Measurements from ENCODE around the gene HS3ST3A1. TPM values are rescaled to one million over a fixed set of nuclear protein-coding genes. Genes with fewer than 3 reads are reported as not detected.

Gene HS3ST3A1
- total RNA-seq, 1 donor from 2014 or later, result 0.16 TPM

GRCh38 chr17:13491491-13491890 is 110.2 kb downstream of the HS3ST3A1 start:
- no peak for DNase-seq

- no peak for DNase-seq
Observed at GRCh38 chr17:13490906-13491482, 110.7 kb downstream of the HS3ST3A1 start.

GRCh38 chr17:13490427-13490826 is 111.3 kb downstream of the HS3ST3A1 start:
- DNase-seq, result no peak

DNA sequence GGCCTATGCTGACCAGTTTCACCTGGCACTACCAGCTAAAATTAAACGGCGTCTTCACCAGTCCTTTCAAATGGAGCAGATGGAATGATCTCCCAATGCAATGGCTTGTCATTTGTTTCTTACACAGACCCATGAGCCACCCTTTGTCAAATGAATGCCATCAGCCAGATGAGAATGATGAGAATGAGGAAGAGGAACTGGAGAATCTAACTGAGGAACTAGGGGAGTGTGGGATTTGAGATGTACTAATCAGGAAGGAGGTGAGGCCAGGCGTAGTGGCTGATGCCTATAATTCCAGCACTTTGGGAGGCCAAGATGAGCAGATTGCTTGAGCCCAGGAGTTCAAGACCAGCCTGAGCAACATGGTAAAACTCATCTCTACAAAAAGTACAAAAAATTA is 116.4 kb downstream of the HS3ST3A1 start:
- no peak for DNase-seq

GRCh38 chr17:13484020-13484419 is 117.7 kb downstream of the HS3ST3A1 start:
- no peak for DNase-seq

DNA sequence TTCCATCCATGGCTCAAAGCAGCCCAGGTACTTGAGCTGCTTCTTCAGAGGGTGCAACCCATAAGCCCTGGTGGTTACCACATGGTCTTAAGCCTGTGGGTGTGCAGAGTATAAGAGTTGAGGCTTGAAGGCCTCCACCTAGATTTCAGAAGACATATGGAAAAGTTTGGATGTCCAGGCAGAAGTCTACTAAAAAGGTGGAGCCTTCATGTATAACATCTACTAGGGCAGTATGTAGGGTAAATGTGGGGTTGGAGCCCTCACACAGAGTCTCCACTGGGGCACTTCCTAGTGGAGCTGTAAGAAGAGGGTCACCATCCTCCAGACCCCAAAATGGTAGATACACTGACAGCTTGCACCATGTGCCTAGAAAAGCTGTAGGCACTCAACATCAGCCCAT is 120.9 kb downstream of the HS3ST3A1 start:
- no peak for DNase-seq

- DNase-seq, result no peak
Observed at GRCh38 chr17:13478326-13478830, 123.4 kb downstream of the HS3ST3A1 start.

DNA sequence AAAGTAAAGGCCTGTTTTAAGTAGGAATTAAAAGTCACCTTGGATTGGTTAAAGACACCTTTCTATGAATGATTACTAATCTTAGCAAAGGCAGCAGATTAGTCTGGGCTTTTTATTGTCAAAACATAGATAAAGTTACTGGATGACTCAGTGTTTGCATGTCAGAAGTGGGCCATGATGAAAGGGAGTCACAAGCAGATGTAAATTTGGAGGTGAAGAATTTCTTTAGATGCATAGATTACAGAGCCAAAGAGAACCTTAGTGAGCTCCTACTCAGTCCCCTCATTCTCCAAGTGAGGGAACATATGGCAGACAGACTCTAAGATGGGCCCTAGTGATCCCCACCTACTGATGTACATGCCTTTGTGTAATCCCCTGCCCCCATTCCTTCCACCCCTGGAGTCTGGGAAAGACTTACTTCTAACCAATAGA is 124.5 kb downstream of the HS3ST3A1 start:
- DNase-seq, result no peak

- no peak for DNase-seq
Observed at GRCh38 chr17:13476720-13477119, 125.0 kb downstream of the HS3ST3A1 start.

GRCh38 chr17:13475574-13476223 is 126.0 kb downstream of the HS3ST3A1 start:
- no peak for DNase-seq

DNA sequence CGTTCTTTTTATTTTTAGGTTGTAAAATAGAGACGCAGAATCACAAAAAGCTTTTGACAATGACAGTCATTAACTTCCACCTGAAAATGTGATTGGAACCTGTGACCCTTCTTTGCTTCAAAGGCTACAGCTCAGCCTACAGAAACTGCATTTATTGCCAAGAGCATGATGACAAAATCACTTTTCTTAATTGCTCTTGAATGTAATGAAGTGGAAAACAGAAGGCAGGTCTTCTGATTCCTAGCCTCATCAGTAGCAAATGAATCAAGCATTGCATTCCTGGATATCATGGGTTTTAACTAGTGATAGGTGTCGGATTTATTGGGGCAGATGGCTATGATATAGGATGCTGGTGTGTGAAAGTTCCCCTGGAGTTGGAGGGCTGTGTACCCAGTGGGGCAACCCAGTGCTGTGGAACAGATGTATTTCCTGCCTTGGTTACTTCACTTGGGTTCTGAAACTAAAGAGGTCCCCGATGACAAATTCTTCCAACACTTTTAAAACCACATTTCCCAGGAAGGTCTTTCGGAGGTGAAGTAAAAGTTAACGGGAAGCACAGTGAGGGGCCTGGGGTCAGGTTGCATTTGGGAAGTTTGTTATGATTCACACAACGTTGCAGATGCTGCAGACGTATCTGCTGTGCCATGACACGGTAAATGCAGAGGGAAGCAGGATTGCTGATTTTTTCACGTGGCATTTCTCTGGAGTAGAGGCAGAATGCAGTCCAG is 127.5 kb downstream of the HS3ST3A1 start:
- no peak for DNase-seq

DNA sequence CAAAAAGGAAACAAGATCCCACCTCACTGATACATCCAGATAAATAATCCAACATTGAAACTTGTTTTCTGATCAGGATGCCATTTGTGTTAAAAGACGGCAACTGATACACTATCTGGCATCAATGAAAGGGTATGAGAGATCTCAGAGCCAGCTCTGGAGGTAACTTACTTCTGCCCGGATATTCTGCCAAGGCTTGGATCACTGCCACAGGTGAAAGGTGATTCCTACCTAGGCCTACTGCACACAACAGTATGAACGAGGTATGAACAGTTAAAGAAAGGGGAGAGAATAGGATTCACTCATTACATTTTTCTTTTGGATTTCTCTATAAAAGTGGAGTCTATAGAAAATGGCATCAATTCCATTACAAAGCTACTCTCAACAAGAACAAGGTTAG is 136.1 kb downstream of the HS3ST3A1 start:
- DNase-seq, result no peak

DNA sequence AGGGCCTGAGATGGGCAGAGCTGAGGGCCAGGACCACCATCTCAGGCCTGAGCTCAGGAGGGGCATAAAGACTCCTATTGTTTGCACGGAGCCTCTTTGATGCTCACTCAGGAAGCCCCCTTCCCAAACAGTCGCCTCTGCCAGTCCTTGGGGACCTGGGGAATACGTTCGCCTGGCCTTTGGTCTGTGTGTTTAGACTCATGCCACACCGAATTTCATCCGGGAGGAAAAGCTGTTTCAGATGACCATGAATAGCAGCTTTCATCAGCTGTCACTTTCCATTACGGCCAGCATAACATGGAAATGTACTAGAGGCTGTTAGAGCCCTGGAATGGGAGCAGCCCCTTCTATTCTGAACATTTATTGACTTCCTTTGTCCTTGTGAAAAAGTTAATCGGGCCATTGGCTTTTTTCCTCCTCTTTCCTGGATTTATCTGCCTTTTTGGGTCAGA is 139.0 kb downstream of the HS3ST3A1 start:
- DNase-seq, result no peak

DNA sequence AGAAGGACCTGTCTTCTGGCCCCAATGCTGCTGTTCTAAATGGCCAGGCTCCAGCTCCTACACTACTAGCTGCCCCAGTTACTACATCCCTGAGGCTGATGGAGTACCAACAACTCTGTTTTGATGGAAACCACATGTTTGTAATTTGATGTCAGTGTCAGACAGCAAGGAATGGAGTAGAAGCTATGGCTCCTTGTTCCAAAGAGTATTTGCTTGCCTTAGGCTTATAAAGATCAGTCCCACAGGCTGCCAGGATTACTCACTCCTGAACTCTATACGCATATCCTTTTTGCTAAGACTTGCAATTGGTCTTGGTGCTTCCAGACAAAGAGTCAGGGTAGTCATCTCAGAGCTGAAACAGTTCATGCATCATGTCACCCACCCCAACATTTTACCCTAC is 139.6 kb downstream of the HS3ST3A1 start:
- no peak for DNase-seq

DNA sequence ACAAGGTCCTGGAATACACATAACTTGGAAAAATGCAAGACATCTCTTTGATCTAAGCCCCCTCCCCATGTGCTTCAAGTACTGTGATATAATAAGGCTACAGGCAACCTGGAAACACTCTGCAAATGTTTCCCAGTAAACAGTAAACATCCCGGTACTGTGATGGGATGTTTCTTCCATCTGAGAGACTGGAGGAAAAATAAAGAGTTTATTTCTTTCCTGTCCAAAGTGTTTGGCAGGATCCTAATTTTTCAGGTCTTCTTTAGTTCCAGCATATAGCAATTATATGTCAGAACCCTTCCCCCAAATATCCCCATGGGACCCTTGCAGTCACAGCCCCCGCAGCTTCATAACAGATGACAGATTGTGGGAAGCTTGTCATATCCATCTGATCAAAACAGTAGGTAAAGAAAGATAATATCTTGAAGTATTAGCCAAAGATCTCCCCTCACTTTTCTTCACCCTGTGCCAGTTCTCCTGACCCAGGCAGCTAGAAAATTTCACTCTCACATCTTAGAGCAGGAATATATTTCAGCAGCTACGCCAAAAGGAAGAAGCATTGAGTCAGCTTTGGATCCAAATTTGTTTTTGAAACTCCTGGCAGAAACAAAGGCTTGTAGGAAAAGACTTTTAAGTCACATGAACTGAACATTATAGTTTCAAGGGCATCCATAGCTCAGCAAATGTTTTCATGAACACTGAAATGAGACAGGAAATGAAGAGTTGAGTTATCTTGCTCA is 141.3 kb downstream of the HS3ST3A1 start:
- DNase-seq, result no peak

GRCh38 chr17:13457783-13458182 is 143.9 kb downstream of the HS3ST3A1 start:
- no peak for DNase-seq

Small RNAs within 50 kb of the gene (small RNA-seq; reads per million reads assigned to genes)
- gene MIR548H3, result not detected
